ENCODE measurements around the gene FKBP1B. TPM values are rescaled to one million over a fixed set of nuclear protein-coding genes. Genes with fewer than 3 reads are reported as not detected.

The FKBP1B gene
- polyA plus RNA-seq, 3 donors from 2014 or later, result 5.3 to 8.6 (median 7.8) TPM

GRCh38 chr2:24016853-24017703, 32.5 kb upstream of the FKBP1B start:
- Mint-ChIP-seq H3K36me3 (peaks cover 0 to 4% (median 0%) of the 10 kb centered on the region in 3 donors), H3K4me1 (no peaks in the 10 kb centered on the region), H3K4me3 (no peak overlapping the region), H3K27ac (no peak overlapping the region), H3K9me3 (no peaks in the 10 kb centered on the region), H3K27me3 (ENCODE audit: low read depth in 3 of 3) (peaks cover 0 to 4% (median 2%) of the 10 kb centered on the region in 3 donors)
- no peak for DNase-seq

- H3K9me3 Mint-ChIP-seq, result no peaks in the 10 kb centered on the region
- H3K27ac Mint-ChIP-seq, result no peak overlapping the region
- H3K27me3 Mint-ChIP-seq (ENCODE audit: low read depth in 3 of 3), result peaks cover 0 to 2% (median 1%) of the 10 kb centered on the region in 3 donors
- H3K4me3 Mint-ChIP-seq, result no peak overlapping the region
- H3K4me1 Mint-ChIP-seq, result no peaks in the 10 kb centered on the region
- DNase-seq, result no peak
- peaks cover 0 to 4% (median 0%) of the 10 kb centered on the region in 3 donors for H3K36me3 Mint-ChIP-seq
Observed at GRCh38 chr2:24017711-24018110, 31.8 kb upstream of the FKBP1B start.

GRCh38 chr2:24018241-24018640, 31.3 kb upstream of the FKBP1B start:
- Mint-ChIP-seq H3K36me3 (peaks cover 0 to 4% (median 0%) of the 10 kb centered on the region in 3 donors), H3K27ac (no peak overlapping the region), H3K9me3 (no peaks in the 10 kb centered on the region), H3K4me1 (no peaks in the 10 kb centered on the region), H3K4me3 (no peak overlapping the region), H3K27me3 (ENCODE audit: low read depth in 3 of 3) (peaks cover 0 to 2% (median 1%) of the 10 kb centered on the region in 3 donors)
- no peak for DNase-seq

GRCh38 chr2:24019729-24020128, 29.8 kb upstream of the FKBP1B start:
- Mint-ChIP-seq H3K9me3 (no peaks in the 10 kb centered on the region), H3K4me3 (no peak overlapping the region), H3K27me3 (ENCODE audit: low read depth in 3 of 3) (peaks cover 0 to 1% (median 0%) of the 10 kb centered on the region in 3 donors), H3K4me1 (no peaks in the 10 kb centered on the region), H3K27ac (no peak overlapping the region), H3K36me3 (peaks cover 0 to 5% (median 3%) of the 10 kb centered on the region in 3 donors)
- no peak for DNase-seq

GRCh38 chr2:24020244-24020643, 29.3 kb upstream of the FKBP1B start:
- Mint-ChIP-seq H3K36me3 (peaks cover 0 to 6% (median 3%) of the 10 kb centered on the region in 3 donors), H3K4me3 (no peak overlapping the region), H3K4me1 (no peaks in the 10 kb centered on the region), H3K9me3 (no peaks in the 10 kb centered on the region), H3K27ac (no peak overlapping the region), H3K27me3 (ENCODE audit: low read depth in 3 of 3) (peaks cover 0 to 3% (median 0%) of the 10 kb centered on the region in 3 donors)
- no peak for DNase-seq

- Mint-ChIP-seq H3K4me1 (no peaks in the 10 kb centered on the region), H3K4me3 (no peak overlapping the region)
Observed at GRCh38 chr2:24021122-24021998, 28.2 kb upstream of the FKBP1B start.

GRCh38 chr2:24022324-24022974, 27.1 kb upstream of the FKBP1B start:
- peaks cover 0 to 8% (median 3%) of the 10 kb centered on the region in 3 donors for H3K36me3 Mint-ChIP-seq
- H3K27me3 Mint-ChIP-seq (ENCODE audit: low read depth in 3 of 3), result peaks cover 0 to 3% (median 0%) of the 10 kb centered on the region in 3 donors
- H3K9me3 Mint-ChIP-seq, result no peaks in the 10 kb centered on the region
- no peak for DNase-seq
- no peaks in the 10 kb centered on the region for H3K4me1 Mint-ChIP-seq
- no peak overlapping the region for H3K27ac Mint-ChIP-seq
- H3K4me3 Mint-ChIP-seq, result no peak overlapping the region

More at GRCh38 chr2:24021122-24021998, 28.2 kb upstream of the FKBP1B start:
- Mint-ChIP-seq H3K36me3 (peaks cover 0 to 6% (median 3%) of the 10 kb centered on the region in 3 donors), H3K27me3 (ENCODE audit: low read depth in 3 of 3) (peaks cover 0 to 3% (median 0%) of the 10 kb centered on the region in 3 donors), H3K9me3 (no peaks in the 10 kb centered on the region), H3K27ac (peak overlapping the region in 1 of 6 donors; percentile 14)
- peak in 1 of 3 donors; percentile 6 for DNase-seq

GRCh38 chr2:24022975-24023575, 26.5 kb upstream of the FKBP1B start:
- Mint-ChIP-seq H3K27ac (no peak overlapping the region), H3K9me3 (no peaks in the 10 kb centered on the region), H3K4me1 (no peaks in the 10 kb centered on the region), H3K36me3 (peaks cover 0 to 8% (median 3%) of the 10 kb centered on the region in 3 donors), H3K4me3 (no peak overlapping the region), H3K27me3 (ENCODE audit: low read depth in 3 of 3) (peaks cover 0 to 3% (median 0%) of the 10 kb centered on the region in 3 donors)
- DNase-seq, result no peak

- Mint-ChIP-seq H3K27me3 (ENCODE audit: low read depth in 3 of 3) (peaks cover 0 to 3% (median 0%) of the 10 kb centered on the region in 3 donors), H3K4me3 (no peak overlapping the region), H3K36me3 (peaks cover 6 to 12% (median 7%) of the 10 kb centered on the region in 3 donors), H3K4me1 (no peaks in the 10 kb centered on the region), H3K9me3 (no peaks in the 10 kb centered on the region), H3K27ac (no peak overlapping the region)
- DNase-seq, result no peak
Observed at GRCh38 chr2:24024018-24024417, 25.5 kb upstream of the FKBP1B start.

GRCh38 chr2:24024996-24025663, 24.4 kb upstream of the FKBP1B start:
- no peaks in the 10 kb centered on the region for H3K9me3 Mint-ChIP-seq
- peak overlapping the region in 1 of 6 donors; percentile 74 for H3K27ac Mint-ChIP-seq
- peaks cover 0 to 3% (median 0%) of the 10 kb centered on the region in 3 donors for H3K27me3 Mint-ChIP-seq (ENCODE audit: low read depth in 3 of 3)
- peaks cover 9 to 23% (median 17%) of the 10 kb centered on the region in 3 donors for H3K36me3 Mint-ChIP-seq
- no peaks in the 10 kb centered on the region for H3K4me1 Mint-ChIP-seq
- no peak for DNase-seq
- H3K4me3 Mint-ChIP-seq, result no peak overlapping the region

GRCh38 chr2:24026233-24026632, 23.3 kb upstream of the FKBP1B start:
- Mint-ChIP-seq H3K9me3 (no peaks in the 10 kb centered on the region), H3K27me3 (ENCODE audit: low read depth in 3 of 3) (peaks cover 0 to 2% (median 0%) of the 10 kb centered on the region in 3 donors), H3K36me3 (peaks cover 15 to 26% (median 26%) of the 10 kb centered on the region in 3 donors), H3K27ac (peak overlapping the region in 1 of 6 donors; percentile 39), H3K4me3 (no peak overlapping the region), H3K4me1 (no peaks in the 10 kb centered on the region)
- no peak for DNase-seq

GRCh38 chr2:24038786-24039499, 10.6 kb upstream of the FKBP1B start:
- Mint-ChIP-seq H3K4me3 (no peak overlapping the region), H3K9me3 (no peaks in the 10 kb centered on the region), H3K36me3 (peaks cover 10 to 18% (median 11%) of the 10 kb centered on the region in 3 donors), H3K27ac (no peak overlapping the region), H3K4me1 (peaks cover 7 to 19% of the 10 kb centered on the region in 2 donors), H3K27me3 (ENCODE audit: low read depth in 3 of 3) (no peaks in the 10 kb centered on the region)
- DNase-seq, result no peak
